ENCODE measurements around the gene FSTL1.

DNA sequence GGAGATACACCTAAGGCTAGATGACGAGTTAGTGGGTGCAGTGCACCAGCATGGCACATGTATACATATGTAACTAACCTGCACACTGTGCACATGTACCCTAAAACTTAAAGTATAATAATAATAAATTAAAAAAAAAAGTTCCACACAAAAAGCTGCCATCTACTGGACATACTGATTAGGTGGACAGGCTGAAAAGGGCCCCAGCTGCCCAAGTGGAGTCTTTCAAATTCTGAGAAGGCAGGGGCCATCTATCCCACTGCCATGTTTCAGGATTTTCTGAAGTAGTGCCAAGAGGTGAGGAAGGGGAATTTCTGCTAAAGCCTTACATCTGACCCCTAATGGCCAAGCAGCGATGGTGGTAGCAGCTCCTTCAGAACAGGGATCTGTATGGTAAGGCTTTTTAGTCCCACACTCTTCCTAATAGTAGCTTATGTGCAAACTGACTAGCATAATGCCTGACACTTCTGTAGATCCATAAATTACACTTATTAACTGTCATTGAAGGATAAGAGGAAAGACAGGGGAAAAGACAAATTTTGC lies 7.7 kb downstream of the FSTL1 start:
- no peak for TF ChIP-seq POLR2A (IDR thresholded peaks at IDR 0.05; ENCODE audit: low read length)
- TF ChIP-seq GATA1 (IDR thresholded peaks at IDR 0.05; ENCODE audit: low read depth, low read length), result no peak
